Measurements from ENCODE around the gene MCCD1.

- TF ChIP-seq CTCF (IDR thresholded peaks at IDR 0.05) (no peak), POLR2A (IDR thresholded peaks at IDR 0.05) (no peak)
Measured at GRCh38 chr6:31531771-31532643, 3.2 kb downstream of the MCCD1 start.
